ENCODE data around the gene MSTN.

Gene MSTN

GRCh38 chr2:190053426-190053825 lies 9.1 kb downstream of the MSTN start:
- H2AFZ ChIP-seq (ENCODE audit: low read length), result no peak overlapping the region
- H3K27ac ChIP-seq (ENCODE audit: low read depth, low read length, poor library complexity, severe bottlenecking), result no peak overlapping the region
- no peak overlapping the region for H3K4me3 ChIP-seq (ENCODE audit: low read depth, low read length, poor library complexity, severe bottlenecking)
- H3K9me3 ChIP-seq (ENCODE audit: low read length), result no peaks in the 10 kb centered on the region
- no peaks in the 10 kb centered on the region for H3F3A ChIP-seq (ENCODE audit: insufficient read depth, low read length)
- no peak overlapping the region for H3K9ac ChIP-seq (ENCODE audit: low read length)
- H3K79me2 ChIP-seq (ENCODE audit: insufficient read depth, low read length), result no peaks in the 10 kb centered on the region
- no peaks in the 10 kb centered on the region for H3K36me3 ChIP-seq (ENCODE audit: insufficient read depth, low read length)
- no peak overlapping the region for H3K4me2 ChIP-seq (ENCODE audit: low read length)
- TF ChIP-seq EZH2 (IDR thresholded peaks at IDR 0.05; ENCODE audit: borderline replicate concordance, low read length) (no peak), CTCF (IDR thresholded peaks at IDR 0.05; ENCODE audit: low read length) (no peak)
- H3K27me3 ChIP-seq (ENCODE audit: insufficient read depth, low read length), result no peaks in the 10 kb centered on the region
- no peaks in the 10 kb centered on the region for H4K20me1 ChIP-seq (ENCODE audit: insufficient read depth, low read length)
- H3K9me2 ChIP-seq (ENCODE audit: low read depth, low read length), result no peaks in the 10 kb centered on the region
- H3K4me1 ChIP-seq (ENCODE audit: insufficient read depth, low read length, severe bottlenecking), result no peaks in the 10 kb centered on the region

- no peaks in the 10 kb centered on the region for H3K4me1 ChIP-seq (ENCODE audit: insufficient read depth, low read length, severe bottlenecking)
- H3K4me3 ChIP-seq (ENCODE audit: low read depth, low read length, poor library complexity, severe bottlenecking), result no peak overlapping the region
- no peak overlapping the region for H3K27ac ChIP-seq (ENCODE audit: low read depth, low read length, poor library complexity, severe bottlenecking)
- no peaks in the 10 kb centered on the region for H3K9me2 ChIP-seq (ENCODE audit: low read depth, low read length)
- H3K9ac ChIP-seq (ENCODE audit: low read length), result no peak overlapping the region
- H3K79me2 ChIP-seq (ENCODE audit: insufficient read depth, low read length), result no peaks in the 10 kb centered on the region
- H4K20me1 ChIP-seq (ENCODE audit: insufficient read depth, low read length), result no peaks in the 10 kb centered on the region
- no peak overlapping the region for H2AFZ ChIP-seq (ENCODE audit: low read length)
- no peaks in the 10 kb centered on the region for H3K27me3 ChIP-seq (ENCODE audit: insufficient read depth, low read length)
- TF ChIP-seq EZH2 (IDR thresholded peaks at IDR 0.05; ENCODE audit: borderline replicate concordance, low read length) (no peak), CTCF (IDR thresholded peaks at IDR 0.05; ENCODE audit: low read length) (no peak)
- no peaks in the 10 kb centered on the region for H3F3A ChIP-seq (ENCODE audit: insufficient read depth, low read length)
- H3K4me2 ChIP-seq (ENCODE audit: low read length), result no peak overlapping the region
- no peaks in the 10 kb centered on the region for H3K9me3 ChIP-seq (ENCODE audit: low read length)
- no peaks in the 10 kb centered on the region for H3K36me3 ChIP-seq (ENCODE audit: insufficient read depth, low read length)
Measured at GRCh38 chr2:190052307-190052706, 10.2 kb downstream of the MSTN start.

- no peak overlapping the region for H3K9ac ChIP-seq (ENCODE audit: low read length)
- H3K27ac ChIP-seq (ENCODE audit: low read depth, low read length, poor library complexity, severe bottlenecking), result no peak overlapping the region
- no peaks in the 10 kb centered on the region for H3F3A ChIP-seq (ENCODE audit: insufficient read depth, low read length)
- no peak for TF ChIP-seq EZH2 (IDR thresholded peaks at IDR 0.05; ENCODE audit: borderline replicate concordance, low read length)
- no peak for TF ChIP-seq CTCF (IDR thresholded peaks at IDR 0.05; ENCODE audit: low read length)
- no peak overlapping the region for H2AFZ ChIP-seq (ENCODE audit: low read length)
- H3K9me2 ChIP-seq (ENCODE audit: low read depth, low read length), result no peaks in the 10 kb centered on the region
- no peaks in the 10 kb centered on the region for H3K36me3 ChIP-seq (ENCODE audit: insufficient read depth, low read length)
- H3K27me3 ChIP-seq (ENCODE audit: insufficient read depth, low read length), result no peaks in the 10 kb centered on the region
- no peaks in the 10 kb centered on the region for H3K4me1 ChIP-seq (ENCODE audit: insufficient read depth, low read length, severe bottlenecking)
- no peaks in the 10 kb centered on the region for H3K9me3 ChIP-seq (ENCODE audit: low read length)
- H4K20me1 ChIP-seq (ENCODE audit: insufficient read depth, low read length), result no peaks in the 10 kb centered on the region
- H3K4me3 ChIP-seq (ENCODE audit: low read depth, low read length, poor library complexity, severe bottlenecking), result no peak overlapping the region
- H3K79me2 ChIP-seq (ENCODE audit: insufficient read depth, low read length), result no peaks in the 10 kb centered on the region
- H3K4me2 ChIP-seq (ENCODE audit: low read length), result no peak overlapping the region
Measured at GRCh38 chr2:190051223-190051622, 11.3 kb downstream of the MSTN start.

All from OCI-LY1 (cell line).